ENCODE data around the gene GRIN1.

The GRIN1 gene

DNA sequence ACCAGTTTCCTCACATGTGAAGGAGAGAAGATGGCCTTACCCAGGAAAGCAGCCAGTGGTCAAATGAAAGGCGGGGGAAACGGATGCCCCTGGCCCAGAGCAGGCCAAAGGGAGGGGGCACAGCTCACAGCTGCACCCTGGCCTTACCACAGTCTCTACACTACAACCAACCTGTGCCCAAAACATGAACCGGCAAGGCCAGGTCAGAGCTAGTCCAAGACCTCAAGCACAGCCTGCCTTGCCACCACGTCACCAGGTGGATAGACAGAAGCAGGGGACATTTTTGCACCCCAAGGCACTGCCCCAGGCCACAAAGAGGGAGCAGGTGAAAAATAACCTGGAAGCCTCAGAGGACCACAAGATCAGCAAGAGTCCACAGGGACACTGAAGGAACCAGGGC is 4.5 kb downstream of the GRIN1 start:
- no peak overlapping the region for H3K4me3 ChIP-seq (ENCODE audit: low read depth, low read length)
- H3K36me3 ChIP-seq (replicated peaks), result no peaks in the 10 kb centered on the region
- in situ Hi-C loops (cut with HindIII; ENCODE audit: low pct_ligation_motif_present, low sequenced_read_pairs), result no loop called here
- TF ChIP-seq, protein P1, sequence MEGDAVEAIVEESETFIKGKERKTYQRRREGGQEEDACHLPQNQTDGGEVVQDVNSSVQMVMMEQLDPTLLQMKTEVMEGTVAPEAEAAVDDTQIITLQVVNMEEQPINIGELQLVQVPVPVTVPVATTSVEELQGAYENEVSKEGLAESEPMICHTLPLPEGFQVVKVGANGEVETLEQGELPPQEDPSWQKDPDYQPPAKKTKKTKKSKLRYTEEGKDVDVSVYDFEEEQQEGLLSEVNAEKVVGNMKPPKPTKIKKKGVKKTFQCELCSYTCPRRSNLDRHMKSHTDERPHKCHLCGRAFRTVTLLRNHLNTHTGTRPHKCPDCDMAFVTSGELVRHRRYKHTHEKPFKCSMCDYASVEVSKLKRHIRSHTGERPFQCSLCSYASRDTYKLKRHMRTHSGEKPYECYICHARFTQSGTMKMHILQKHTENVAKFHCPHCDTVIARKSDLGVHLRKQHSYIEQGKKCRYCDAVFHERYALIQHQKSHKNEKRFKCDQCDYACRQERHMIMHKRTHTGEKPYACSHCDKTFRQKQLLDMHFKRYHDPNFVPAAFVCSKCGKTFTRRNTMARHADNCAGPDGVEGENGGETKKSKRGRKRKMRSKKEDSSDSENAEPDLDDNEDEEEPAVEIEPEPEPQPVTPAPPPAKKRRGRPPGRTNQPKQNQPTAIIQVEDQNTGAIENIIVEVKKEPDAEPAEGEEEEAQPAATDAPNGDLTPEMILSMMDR (IDR thresholded peaks at IDR 0.05; ENCODE audit: low read depth, low read length, missing control alignments), result no peak
- H3K27me3 ChIP-seq (replicated peaks), result peaks cover 30% of the 10 kb centered on the region
- DNase-seq, result no peak
- H3K27ac ChIP-seq, result no peak overlapping the region

DNA sequence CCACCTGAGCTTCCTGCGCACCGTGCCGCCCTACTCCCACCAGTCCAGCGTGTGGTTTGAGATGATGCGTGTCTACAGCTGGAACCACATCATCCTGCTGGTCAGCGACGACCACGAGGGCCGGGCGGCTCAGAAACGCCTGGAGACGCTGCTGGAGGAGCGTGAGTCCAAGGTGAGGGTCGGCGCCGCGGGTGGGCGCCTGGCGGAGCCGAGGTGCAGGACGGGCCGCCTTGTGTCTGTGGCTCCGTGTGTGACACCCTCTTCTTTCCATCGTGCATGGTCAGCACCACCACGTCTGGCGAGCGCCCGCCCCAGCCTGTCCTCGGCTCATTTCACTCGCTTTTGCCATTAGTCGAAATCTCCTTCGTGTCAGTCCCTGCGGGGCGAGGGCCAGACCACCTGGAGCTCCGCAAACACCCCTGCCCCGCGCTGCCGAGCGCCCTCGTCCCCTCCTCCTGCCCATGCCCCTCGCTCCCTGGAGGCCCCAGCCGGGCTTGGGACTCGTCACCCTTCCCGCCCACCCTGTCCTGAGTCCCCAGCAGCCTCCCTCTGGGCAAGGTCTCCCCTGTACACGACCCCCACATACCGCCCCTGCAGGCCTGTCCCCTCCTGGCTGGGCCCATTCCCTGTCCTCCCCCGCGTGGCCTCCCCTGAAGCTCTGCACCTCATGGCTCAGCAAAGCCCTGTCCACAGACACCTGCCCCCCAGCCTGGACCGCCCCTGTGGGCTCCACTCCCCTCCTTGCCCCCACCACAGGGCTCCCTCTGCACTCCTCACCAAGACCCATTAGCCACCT is 7.0 kb downstream of the GRIN1 start:
- no peak for DNase-seq
- TF ChIP-seq, protein P1 (IDR thresholded peaks at IDR 0.05; ENCODE audit: low read depth, low read length, missing control alignments), result no peak
- H3K4me3 ChIP-seq (ENCODE audit: low read depth, low read length), result no peak overlapping the region
- H3K27me3 ChIP-seq (replicated peaks), result peaks cover 6% of the 10 kb centered on the region
- no peaks in the 10 kb centered on the region for H3K36me3 ChIP-seq (replicated peaks)
- in situ Hi-C loops (cut with HindIII; ENCODE audit: low pct_ligation_motif_present, low sequenced_read_pairs), result no loop called here
- no peak overlapping the region for H3K27ac ChIP-seq

DNA sequence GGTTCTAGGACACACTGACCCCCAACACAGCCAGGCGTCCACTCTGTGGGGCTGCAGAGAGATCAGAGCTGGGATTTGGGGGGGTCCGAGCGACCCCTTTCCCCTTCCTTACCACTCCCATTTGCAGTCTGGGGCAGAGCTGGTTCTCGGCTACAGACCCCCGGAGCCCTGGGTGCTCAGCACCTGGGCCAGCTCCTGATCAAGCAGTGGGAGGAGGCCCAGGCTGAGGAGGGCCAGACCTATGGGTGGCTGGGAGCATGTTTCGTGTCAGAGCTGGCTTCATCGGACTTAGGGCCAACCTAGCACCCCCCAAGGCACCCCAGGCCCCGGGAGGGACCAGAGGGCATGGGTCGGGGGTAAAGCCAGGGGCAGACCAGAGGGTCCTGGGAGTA is 7.6 kb downstream of the GRIN1 start:
- no peak for DNase-seq
- TF ChIP-seq, protein P1 (IDR thresholded peaks at IDR 0.05; ENCODE audit: low read depth, low read length, missing control alignments), result no peak
- in situ Hi-C loops (cut with HindIII; ENCODE audit: low pct_ligation_motif_present, low sequenced_read_pairs), result no loop called here
- Histone ChIP-seq H3K27me3 (replicated peaks) (no peaks in the 10 kb centered on the region), H3K4me3 (ENCODE audit: low read depth, low read length) (no peak overlapping the region), H3K27ac (no peak overlapping the region), H3K36me3 (replicated peaks) (no peaks in the 10 kb centered on the region)

DNA sequence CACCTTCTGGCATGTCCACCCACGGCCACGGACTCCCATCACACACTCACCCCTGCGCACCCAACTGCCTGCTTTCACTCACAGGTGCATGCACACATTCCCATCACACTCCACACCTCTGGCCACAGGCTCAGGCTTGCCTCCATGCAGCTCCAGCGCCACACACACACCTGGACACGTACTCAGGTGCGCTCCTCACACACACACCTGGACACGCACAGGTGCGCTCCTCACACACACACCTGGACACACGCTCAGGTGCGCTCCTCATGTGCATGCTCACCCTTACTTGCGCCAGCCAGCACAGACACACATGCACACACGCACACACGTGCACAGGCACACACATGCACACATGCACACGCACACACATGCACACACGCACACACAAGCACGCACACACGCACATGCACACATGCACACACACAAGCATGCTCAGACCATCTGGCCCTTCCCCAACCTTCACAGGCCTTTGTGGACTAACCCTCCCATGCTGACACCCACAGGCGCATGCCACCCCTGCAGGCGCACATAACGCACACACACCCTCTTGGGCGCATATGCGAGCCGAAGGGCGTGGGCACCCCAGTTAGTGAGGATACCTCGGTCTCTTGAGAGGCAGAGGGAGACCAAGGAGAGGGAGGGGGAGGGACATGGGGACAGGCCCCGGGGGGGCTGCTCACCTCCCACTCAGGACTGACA is 8.3 kb downstream of the GRIN1 start:
- Histone ChIP-seq H3K27ac (no peak overlapping the region), H3K36me3 (replicated peaks) (no peaks in the 10 kb centered on the region), H3K27me3 (replicated peaks) (no peaks in the 10 kb centered on the region), H3K4me3 (ENCODE audit: low read depth, low read length) (no peak overlapping the region)
- TF ChIP-seq, protein P1 (IDR thresholded peaks at IDR 0.05; ENCODE audit: low read depth, low read length, missing control alignments), result no peak
- in situ Hi-C loops (cut with HindIII; ENCODE audit: low pct_ligation_motif_present, low sequenced_read_pairs), result no loop called here
- DNase-seq, result no peak

DNA sequence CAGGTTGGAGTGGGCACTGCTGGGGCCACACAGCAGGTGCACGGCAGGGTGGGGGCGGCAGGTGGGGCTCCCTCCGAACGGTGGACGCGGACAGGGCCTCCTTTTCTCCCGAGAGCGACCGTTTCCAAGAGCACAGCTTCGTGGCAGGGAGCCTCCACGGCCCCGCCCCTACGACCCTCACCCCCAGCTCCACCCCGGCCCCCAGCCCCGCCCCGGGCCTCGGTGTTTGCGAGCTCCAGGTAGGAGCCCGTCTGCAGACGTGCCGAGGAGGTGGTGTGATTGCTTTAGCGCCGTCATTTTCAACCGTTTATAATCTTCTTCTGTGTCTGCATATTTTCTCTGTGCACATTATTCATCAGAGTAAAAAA is 8.8 kb downstream of the GRIN1 start:
- Histone ChIP-seq H3K4me3 (ENCODE audit: low read depth, low read length) (no peak overlapping the region), H3K27ac (no peak overlapping the region), H3K36me3 (replicated peaks) (no peaks in the 10 kb centered on the region), H3K27me3 (replicated peaks) (no peaks in the 10 kb centered on the region)
- DNase-seq, result no peak
- TF ChIP-seq, protein P1 (IDR thresholded peaks at IDR 0.05; ENCODE audit: low read depth, low read length, missing control alignments), result no peak
- in situ Hi-C loops (cut with HindIII; ENCODE audit: low pct_ligation_motif_present, low sequenced_read_pairs), result no loop called here
